ENCODE results near the gene MAGEC3. TPM values are rescaled to one million over a fixed set of nuclear protein-coding genes. Genes with fewer than 3 reads are reported as not detected.

The MAGEC3 gene
- total RNA-seq, 1 experiment from 2014 or later = not detected

- H3K4me3 Mint-ChIP-seq = no peak overlapping the region
- H3K27ac Mint-ChIP-seq = no peak overlapping the region
- no peak for DNase-seq
- no peak overlapping the region for H4K5ac ChIP-seq (ENCODE audit: insufficient read length, low read depth, low read length)
- no peak overlapping the region for H3K4me2 ChIP-seq (ENCODE audit: insufficient read depth, insufficient read length, low read length)
- H2BK20ac ChIP-seq (ENCODE audit: low read depth, low read length, poor library complexity, severe bottlenecking) = no peak overlapping the region
- H3K9ac ChIP-seq (ENCODE audit: extremely low read depth, insufficient read length, low read length) = no peak overlapping the region
- H3K23me2 ChIP-seq (ENCODE audit: insufficient read length, low read depth, low read length, poor library complexity, severe bottlenecking) = no peaks in the 10 kb centered on the region
- H3K18ac ChIP-seq (ENCODE audit: insufficient read length, low read depth, low read length) = no peak overlapping the region
- H3K4ac ChIP-seq (ENCODE audit: low read depth, low read length) = no peak overlapping the region
- no peak overlapping the region for H3K27ac ChIP-seq (ENCODE audit: insufficient read length, low read depth, low read length)
- H2AFZ ChIP-seq (ENCODE audit: low read length) = no peak overlapping the region
- H3K36me3 Mint-ChIP-seq (ENCODE audit: insufficient read depth in 1 of 3, low read depth in 3 of 3) = peaks cover 0 to 2% (median 0%) of the 10 kb centered on the region in 3 experiments; a peak in 3 of 7 replicates
- no peak overlapping the region for H4K91ac ChIP-seq (ENCODE audit: insufficient read length, low read depth, low read length)
- no peak overlapping the region for H2BK5ac ChIP-seq (ENCODE audit: insufficient read length, low read length)
- no peak overlapping the region for H3K14ac ChIP-seq (ENCODE audit: insufficient read depth, low read length)
- no peak for TF ChIP-seq CTCF (conservative IDR thresholded peaks at IDR 0.05)
- no peaks in the 10 kb centered on the region for H3K79me1 ChIP-seq (ENCODE audit: insufficient read depth, low read depth, low read length, poor library complexity, severe bottlenecking)
- no peaks in the 10 kb centered on the region for H4K20me1 ChIP-seq (ENCODE audit: control insufficient read depth, insufficient read depth, insufficient read length)
- no CpG with 5 or more reads among the region's 3 CpGs for whole genome bisulfite sequencing (ENCODE audit: extremely low coverage, insufficient read length, low lambda C conversion rate)
- H3K27me3 ChIP-seq (ENCODE audit: insufficient read depth, low read length) = no peaks in the 10 kb centered on the region
- no peak overlapping the region for H2AK5ac ChIP-seq (ENCODE audit: insufficient read length, low read length)
- H3K23ac ChIP-seq (ENCODE audit: insufficient read length, low read depth, low read length) = no peak overlapping the region
- H3K79me2 ChIP-seq (ENCODE audit: insufficient read depth, low read length) = no peaks in the 10 kb centered on the region
- H2BK15ac ChIP-seq (ENCODE audit: low read depth, low read length) = no peak overlapping the region
- no peaks in the 10 kb centered on the region for H3K4me1 ChIP-seq (ENCODE audit: insufficient read depth, low read length)
- peaks cover 5% of the 10 kb centered on the region for H3K9me3 ChIP-seq (ENCODE audit: control insufficient read depth, low read depth, low read length)
- H4K8ac ChIP-seq (replicated peaks; ENCODE audit: insufficient read length, low read depth, low read length) = no peak overlapping the region
- H3T11ph ChIP-seq (ENCODE audit: low read length) = no peak overlapping the region
- no peak overlapping the region for H3K56ac ChIP-seq (ENCODE audit: insufficient read length, low read depth, low read length)
- H3K4me1 Mint-ChIP-seq = peaks cover 0 to 5% of the 10 kb centered on the region in 2 experiments; a peak in 1 of 4 replicates
- no peaks in the 10 kb centered on the region for H3K27me3 Mint-ChIP-seq (ENCODE audit: low read depth)
- peaks cover 51 to 64% of the 10 kb centered on the region in 2 experiments for H3K9me3 Mint-ChIP-seq
- no peak overlapping the region for H2BK12ac ChIP-seq (ENCODE audit: insufficient read length, low read depth, low read length)
- no peak overlapping the region for H2BK120ac ChIP-seq (ENCODE audit: low read depth, low read length, poor library complexity, severe bottlenecking)
These were observed 79.7 kb downstream of the MAGEC3 start for GRCh38 chrX:141917801-141918200.

Data from H9 (cell line).